Spleen (tissue), 11 donors: ENCODE results near the gene GPATCH2L. TPM values are rescaled to one million over a fixed set of nuclear protein-coding genes. Genes with fewer than 3 reads are reported as not detected.

ENCODE experiments used
- DNase-seq: peaks from one replicate; pipeline ENCODE4 v3.0.0-alpha.2; 2020
- H3K27ac ChIP-seq, 8 donors: fragments of 200-600 bp; sonication (generic) in 7 of 8; 1 replicate in 4 of 8; 2 replicates in 4 of 8; pipeline versions ENCODE4 v1.5.0 to v1.8.0; 2016 to 2021; ENCODE audit warnings: inconsistent platforms in 4 of 8, mild to moderate bottlenecking in 4 of 8, moderate library complexity in 1 of 8
- H3K27me3 ChIP-seq, 7 donors: fragments of 200-600 bp; sonication (generic) in 6 of 7; replicated peaks in 1 of 7; 1 replicate in 4 of 7; 2 replicates in 3 of 7; pipeline versions ENCODE4 v1.5.0 to v1.8.0; 2016 to 2021; ENCODE audit warnings: inconsistent platforms in 3 of 7, mild to moderate bottlenecking in 1 of 7
- H3K36me3 ChIP-seq, 6 donors: fragments of 200-600 bp; sonication (generic) in 5 of 6; 1 replicate in 4 of 6; 2 replicates in 2 of 6; pipeline versions ENCODE4 v1.5.0 to v1.8.0; 2016 to 2021; ENCODE audit warnings: inconsistent platforms in 2 of 6
- H3K4me1 ChIP-seq, 6 donors: fragments of 200-600 bp; sonication (generic) in 5 of 6; 1 replicate in 3 of 6; 2 replicates in 3 of 6; pipeline versions ENCODE4 v1.5.0 to v1.8.0; 2016 to 2021; ENCODE audit warnings: inconsistent platforms in 3 of 6
- H3K4me3 ChIP-seq, 8 donors: fragments of 200-600 bp; sonication (generic) in 7 of 8; 1 replicate in 4 of 8; 2 replicates in 4 of 8; pipeline versions ENCODE4 v1.5.0 to v1.8.0; 2016 to 2021; ENCODE audit warnings: inconsistent platforms in 4 of 8, mild to moderate bottlenecking in 4 of 8, moderate library complexity in 2 of 8
- H3K9me3 ChIP-seq, 8 donors: fragments of 200-600 bp; sonication (generic) in 7 of 8; 1 replicate in 4 of 8; 2 replicates in 4 of 8; pipeline versions ENCODE4 v1.5.0 to v1.8.0; 2016 to 2021; ENCODE audit warnings: inconsistent platforms in 4 of 8
- POLR2A ChIP-seq, 3 donors: fragments of 450-650 bp; IDR thresholded peaks; one replicate each; pipeline ENCODE4 v1.5.1; 2017; ENCODE audit warnings: antibody characterized with exemption in 3 of 3, mild to moderate bottlenecking in 1 of 3
- POLR2AphosphoS5 ChIP-seq, 3 donors: sonication (generic); formaldehyde crosslinking; IDR thresholded peaks; one replicate each; pipeline ENCODE4 v1.5.1; 2017; ENCODE audit warnings: antibody characterized with exemption in 3 of 3
- WGBS, 5 donors: extraction: QIAGEN DNeasy Blood & Tissue Kit in 3 of 5; methylation state at CpG; one replicate each; pipeline versions ENCODE4 v1.1.5 to v1.1.7; 2013 to 2018; 5-methylcytosine and 5-hydroxymethylcytosine counted together
- intact Hi-C: fragments of 100-400 bp; cut with DNase I; formaldehyde crosslinking; loops from one replicate; pipeline ENCODE4 v1.15.0; 2023; ENCODE audit warnings: low total_unique reads
- polyA plus RNA-seq, 3 donors: library from polyadenylated mRNA; stranded (reverse); fragments of 200-250 nt; gene quantifications; one replicate each; pipeline ENCODE4 v1.2.1, GENCODE V29; 2013
- total RNA-seq, 7 donors: library from RNA; depleted of rRNA in 3 of 7; stranded (reverse); fragments of >200 nt in 3 of 7; fragmentation: NEBNext Ultra II Directional in 4 of 7; extraction: Animal tissue kit (Norgen Biotek cat#: 25700) in 4 of 7; gene quantifications; one replicate each; pipeline versions ENCODE4 v1.1.0 to v1.2.1, GENCODE V29; 2016 to 2021
- TF ChIP-seq, protein P1 (sequence below), 11 experiments: fragments of 200-600 bp in 7 of 11; fragments of 450-650 bp in 4 of 11; sonication (generic) in 4 of 11; IDR thresholded peaks in 8 of 11; conservative IDR thresholded peaks in 3 of 11; 1 replicate in 7 of 11; 2 replicates in 4 of 11; pipeline versions ENCODE4 v1.4.0 to v1.8.0; 2016 to 2021; ENCODE audit warnings: antibody characterized with exemption in 11 of 11, inconsistent platforms in 4 of 11, mild to moderate bottlenecking in 1 of 11
- donor health status: healthy with polysubstance abuse.
- donor health status: DM: no; HTN: no; CAD: no; lungs with moderate emphysema.
- donor health status: DM: no; HTN: no; CAD: no.
- donor health status: Bipolar disorder and iron deficiency.
- donor health status: healthy.
- donor health status: DM: no; HTN: no; CAD: no.
- donor health status: DM: yes; HTN: yes; CAD: no.

The GPATCH2L gene
- total and polyA plus RNA-seq, 10 donors, result 3.5 to 96.5 (median 59.2) TPM

GRCh38 chr14:76169776-76170175 is 18.1 kb downstream of the GPATCH2L start:
- H3K27me3 ChIP-seq, result no peaks in the 10 kb centered on the region
- 88 to 99% (median 96%) methylated on average over 3 of the region's 3 CpGs for WGBS, 5 donors
- TF ChIP-seq, protein P1, sequence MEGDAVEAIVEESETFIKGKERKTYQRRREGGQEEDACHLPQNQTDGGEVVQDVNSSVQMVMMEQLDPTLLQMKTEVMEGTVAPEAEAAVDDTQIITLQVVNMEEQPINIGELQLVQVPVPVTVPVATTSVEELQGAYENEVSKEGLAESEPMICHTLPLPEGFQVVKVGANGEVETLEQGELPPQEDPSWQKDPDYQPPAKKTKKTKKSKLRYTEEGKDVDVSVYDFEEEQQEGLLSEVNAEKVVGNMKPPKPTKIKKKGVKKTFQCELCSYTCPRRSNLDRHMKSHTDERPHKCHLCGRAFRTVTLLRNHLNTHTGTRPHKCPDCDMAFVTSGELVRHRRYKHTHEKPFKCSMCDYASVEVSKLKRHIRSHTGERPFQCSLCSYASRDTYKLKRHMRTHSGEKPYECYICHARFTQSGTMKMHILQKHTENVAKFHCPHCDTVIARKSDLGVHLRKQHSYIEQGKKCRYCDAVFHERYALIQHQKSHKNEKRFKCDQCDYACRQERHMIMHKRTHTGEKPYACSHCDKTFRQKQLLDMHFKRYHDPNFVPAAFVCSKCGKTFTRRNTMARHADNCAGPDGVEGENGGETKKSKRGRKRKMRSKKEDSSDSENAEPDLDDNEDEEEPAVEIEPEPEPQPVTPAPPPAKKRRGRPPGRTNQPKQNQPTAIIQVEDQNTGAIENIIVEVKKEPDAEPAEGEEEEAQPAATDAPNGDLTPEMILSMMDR (IDR thresholded peaks at IDR 0.05 in 8 of 11, conservative IDR thresholded peaks at IDR 0.05 in 3 of 11), result no peak
- TF ChIP-seq POLR2A (IDR thresholded peaks at IDR 0.05) (no peak), POLR2AphosphoS5 (IDR thresholded peaks at IDR 0.05) (no peak)
- H3K27ac ChIP-seq, result no peak overlapping the region
- intact Hi-C loops, result no loop called here
- no peaks in the 10 kb centered on the region for H3K9me3 ChIP-seq
- DNase-seq, result no peak
- H3K4me1 ChIP-seq, result peaks cover 0 to 11% (median 0%) of the 10 kb centered on the region in 6 donors
- H3K4me3 ChIP-seq, result no peak overlapping the region
- peaks cover 3 to 86% (median 57%) of the 10 kb centered on the region in 6 donors for H3K36me3 ChIP-seq

- TF ChIP-seq, protein P1 (IDR thresholded peaks at IDR 0.05 in 8 of 11, conservative IDR thresholded peaks at IDR 0.05 in 3 of 11), result no peak
- TF ChIP-seq POLR2A (IDR thresholded peaks at IDR 0.05) (no peak), POLR2AphosphoS5 (IDR thresholded peaks at IDR 0.05) (no peak)
- no peaks in the 10 kb centered on the region for H3K4me1 ChIP-seq
- DNase-seq, result no peak
- no peak overlapping the region for H3K27ac ChIP-seq
- intact Hi-C loops, result no loop called here
- H3K9me3 ChIP-seq, result no peaks in the 10 kb centered on the region
- H3K27me3 ChIP-seq, result no peaks in the 10 kb centered on the region
- peaks cover 0 to 100% (median 65%) of the 10 kb centered on the region in 6 donors for H3K36me3 ChIP-seq
- WGBS, 5 donors, result 92 to 99% (median 94%) methylated on average over 2 of the region's 2 CpGs
- no peak overlapping the region for H3K4me3 ChIP-seq
Observed at GRCh38 chr14:76174982-76175381, 23.3 kb downstream of the GPATCH2L start.

DNA sequence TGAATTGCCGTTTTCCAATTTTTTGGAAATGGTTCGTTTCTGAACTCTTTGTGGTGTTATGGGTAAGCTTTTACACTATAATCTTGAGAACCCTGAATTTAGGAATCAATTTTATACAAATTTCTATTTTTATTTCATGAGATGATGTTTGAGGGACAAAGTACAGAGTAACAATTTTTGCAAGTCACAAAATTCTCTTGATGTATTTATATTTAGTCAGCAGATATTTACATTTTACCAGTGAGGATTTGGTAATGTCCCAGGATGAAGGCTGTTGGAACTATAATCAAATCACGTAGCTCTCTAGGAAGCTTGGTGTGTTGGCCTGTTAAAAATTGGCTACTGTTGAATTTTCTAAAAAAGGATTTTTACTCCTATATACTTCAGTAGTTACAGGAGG is 24.2 kb downstream of the GPATCH2L start:
- no peak for DNase-seq
- no peaks in the 10 kb centered on the region for H3K9me3 ChIP-seq
- H3K27me3 ChIP-seq, result no peaks in the 10 kb centered on the region
- TF ChIP-seq POLR2AphosphoS5 (IDR thresholded peaks at IDR 0.05) (no peak), POLR2A (IDR thresholded peaks at IDR 0.05) (no peak)
- TF ChIP-seq, protein P1 (IDR thresholded peaks at IDR 0.05 in 8 of 11, conservative IDR thresholded peaks at IDR 0.05 in 3 of 11), result no peak
- no peak overlapping the region for H3K4me3 ChIP-seq
- 93 to 99% (median 96%) methylated on average over 3 of the region's 3 CpGs for WGBS, 5 donors
- H3K27ac ChIP-seq, result no peak overlapping the region
- H3K4me1 ChIP-seq, result no peaks in the 10 kb centered on the region
- intact Hi-C loops, result no loop called here
- H3K36me3 ChIP-seq, result peaks cover 2 to 100% (median 68%) of the 10 kb centered on the region in 6 donors

- Histone ChIP-seq H3K4me1 (peaks cover 0 to 3% (median 1%) of the 10 kb centered on the region in 6 donors), H3K27me3 (no peaks in the 10 kb centered on the region), H3K9me3 (no peaks in the 10 kb centered on the region), H3K4me3 (no peak overlapping the region), H3K36me3 (peaks cover 5 to 99% (median 60%) of the 10 kb centered on the region in 6 donors), H3K27ac (no peak overlapping the region)
- 53 to 79% (median 71%) methylated on average over 1 of the region's 1 CpG for WGBS, 5 donors
- DNase-seq, result no peak
- intact Hi-C loops, result no loop called here
- TF ChIP-seq, protein P1 (IDR thresholded peaks at IDR 0.05 in 8 of 11, conservative IDR thresholded peaks at IDR 0.05 in 3 of 11), result peak in 1 of 11 experiments; percentile 9
- TF ChIP-seq POLR2A (IDR thresholded peaks at IDR 0.05), result no peak
Observed at GRCh38 chr14:76181546-76181945, 29.8 kb downstream of the GPATCH2L start.
